ENCODE data around the gene APBA2.

APBA2 gene

DNA sequence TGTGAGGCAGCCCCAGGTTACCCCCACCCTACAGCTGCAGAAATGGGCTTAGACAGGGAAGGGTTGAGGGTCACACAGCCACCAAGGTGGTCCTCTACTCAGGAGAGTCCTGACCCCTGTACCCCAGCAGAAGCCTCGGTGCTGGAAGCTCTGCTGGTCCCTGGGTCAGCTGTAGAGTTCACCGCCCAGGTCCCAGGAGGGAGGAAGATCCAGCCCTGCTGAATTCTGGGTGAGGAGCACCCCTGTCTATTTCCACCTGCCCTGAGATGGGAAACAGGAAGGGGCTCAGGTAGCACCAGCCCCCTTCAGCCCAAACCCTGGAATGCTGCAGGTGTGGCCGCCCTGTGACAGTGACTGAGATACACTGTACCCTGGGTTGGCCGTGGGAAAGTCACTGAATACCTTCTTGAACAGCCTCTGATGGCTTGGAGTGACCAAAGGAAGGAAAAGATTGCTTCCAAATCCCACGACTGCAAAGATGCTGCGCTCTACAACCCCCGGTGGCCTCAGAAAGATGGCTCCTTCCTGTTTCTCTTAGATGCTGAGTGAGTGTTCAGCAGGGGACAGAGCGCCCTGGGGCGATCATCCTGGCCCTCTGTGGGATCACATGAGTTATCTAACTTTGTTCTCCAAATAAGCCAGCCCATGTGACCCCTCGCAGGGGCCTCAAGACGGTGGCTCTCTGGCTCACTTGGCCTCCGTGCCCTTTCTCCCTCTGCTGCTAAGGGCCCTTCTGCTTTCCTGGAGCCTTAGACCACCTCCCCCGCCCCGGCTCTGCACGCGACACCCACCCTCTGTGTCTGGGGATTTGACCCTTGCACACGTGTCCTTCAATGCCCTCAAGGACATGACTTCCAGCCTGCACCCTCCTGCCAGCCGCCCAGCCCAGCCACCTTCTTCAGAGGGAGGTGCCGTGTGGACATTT, 242.0 kb downstream of the APBA2 start:
- no peak for DNase-seq

DNA sequence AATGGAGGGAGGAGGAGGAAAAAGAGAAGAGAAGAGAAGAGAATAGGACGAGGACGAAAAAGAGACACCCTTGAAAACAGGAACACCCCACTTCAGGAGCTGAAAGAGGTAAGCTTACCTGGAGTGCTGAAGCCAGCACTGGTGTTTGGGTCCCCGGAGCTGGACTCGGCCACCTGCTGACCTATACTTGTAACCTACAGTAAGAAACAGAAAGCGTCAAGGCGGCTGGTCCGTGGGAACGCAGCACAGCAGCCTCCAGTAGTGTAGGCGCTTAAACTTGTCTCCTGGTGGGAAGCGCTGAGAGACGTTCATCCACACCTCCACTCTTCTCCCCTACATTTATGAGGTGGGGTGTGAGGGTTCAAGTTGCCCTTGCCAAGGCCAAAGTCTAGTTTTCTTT, 242.9 kb downstream of the APBA2 start:
- DNase-seq, result no peak

GRCh38 chr15:29129221-29129620, 243.4 kb downstream of the APBA2 start:
- DNase-seq, result no peak

DNA sequence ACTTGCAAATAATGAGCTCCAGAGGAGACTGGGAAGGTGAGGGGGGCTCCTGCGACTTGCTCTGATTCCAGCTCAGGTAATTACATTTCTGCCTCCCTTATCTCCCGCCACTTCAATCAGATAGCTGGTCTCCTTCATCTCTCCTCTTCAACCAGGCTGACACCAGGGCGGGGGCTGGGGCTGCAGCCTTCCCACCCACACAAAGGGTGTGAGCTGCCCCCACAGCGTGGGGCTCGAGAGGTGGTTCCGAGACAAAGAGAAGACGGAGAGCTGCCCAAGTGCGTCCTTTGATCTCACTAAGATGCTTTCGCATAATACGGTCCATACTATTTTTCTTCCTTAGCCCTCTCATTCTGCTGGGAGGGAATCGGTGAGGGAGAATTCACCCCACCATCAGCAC, 244.2 kb downstream of the APBA2 start:
- no peak for DNase-seq

DNA sequence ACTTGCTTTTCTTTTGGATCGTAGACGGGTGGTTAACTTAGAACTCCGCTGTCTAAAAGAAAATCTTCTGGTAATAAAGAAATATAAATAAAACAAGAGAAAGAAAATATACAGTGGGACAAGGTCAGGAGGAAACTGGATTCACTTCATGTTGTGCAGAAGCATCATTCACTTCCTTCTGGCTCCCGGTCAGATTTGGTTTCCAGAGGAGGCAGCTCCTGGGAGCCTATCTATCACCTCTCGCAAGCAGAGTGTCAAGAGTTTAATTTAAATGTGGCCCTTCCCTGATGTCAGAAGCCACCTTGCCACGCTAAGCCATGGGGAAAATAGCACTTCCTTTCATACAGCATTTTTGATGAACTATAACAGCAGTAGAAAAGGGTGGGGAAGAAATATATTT, 244.7 kb downstream of the APBA2 start:
- no peak for DNase-seq

- no peak for DNase-seq
Observed at GRCh38 chr15:29130951-29131839, 245.4 kb downstream of the APBA2 start.

- no peak for DNase-seq
Observed at GRCh38 chr15:29131840-29132420, 246.2 kb downstream of the APBA2 start.

DNA sequence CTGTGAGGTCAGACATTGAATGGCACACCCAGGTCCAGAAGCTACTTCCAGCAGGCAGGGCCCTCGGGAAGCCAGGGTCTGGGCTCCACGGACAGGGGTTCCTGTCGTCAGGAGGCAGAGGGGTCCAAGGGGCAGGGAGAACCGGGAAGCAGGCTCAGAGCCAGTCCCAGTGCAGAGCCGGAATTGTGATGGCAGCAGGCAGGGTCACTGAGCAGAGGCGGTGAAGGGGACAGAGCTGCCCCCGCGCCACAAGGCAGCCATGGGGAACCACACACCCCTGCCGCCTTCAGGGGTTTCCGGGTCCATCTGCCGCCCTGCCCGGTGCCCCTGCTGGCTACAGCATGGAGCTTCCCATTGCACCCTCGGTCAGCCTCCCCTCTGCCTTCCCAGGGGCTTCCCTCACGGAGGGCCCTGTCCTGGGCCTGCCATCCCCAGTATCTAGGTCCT, 247.0 kb downstream of the APBA2 start:
- no peak for DNase-seq

DNA sequence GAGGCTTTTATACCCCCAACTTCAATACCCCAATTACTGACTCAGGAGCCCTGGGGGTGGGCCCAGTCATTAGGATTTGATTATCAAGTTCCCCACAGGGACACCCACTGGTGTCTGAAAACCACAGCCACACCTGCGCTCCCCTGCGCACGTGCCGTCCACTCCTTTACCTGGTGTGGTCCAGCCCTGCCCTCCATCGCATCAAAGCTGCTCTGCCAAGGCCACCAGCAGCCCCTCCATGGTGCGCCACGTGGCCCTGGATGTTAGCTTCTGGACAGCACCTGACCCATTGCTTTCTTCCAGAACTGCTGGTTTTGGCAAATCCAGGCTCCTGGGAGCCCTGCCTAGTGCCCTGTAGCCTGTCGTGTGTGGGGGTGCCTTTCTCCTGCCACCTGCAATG, 247.5 kb downstream of the APBA2 start:
- no peak for DNase-seq

DNA sequence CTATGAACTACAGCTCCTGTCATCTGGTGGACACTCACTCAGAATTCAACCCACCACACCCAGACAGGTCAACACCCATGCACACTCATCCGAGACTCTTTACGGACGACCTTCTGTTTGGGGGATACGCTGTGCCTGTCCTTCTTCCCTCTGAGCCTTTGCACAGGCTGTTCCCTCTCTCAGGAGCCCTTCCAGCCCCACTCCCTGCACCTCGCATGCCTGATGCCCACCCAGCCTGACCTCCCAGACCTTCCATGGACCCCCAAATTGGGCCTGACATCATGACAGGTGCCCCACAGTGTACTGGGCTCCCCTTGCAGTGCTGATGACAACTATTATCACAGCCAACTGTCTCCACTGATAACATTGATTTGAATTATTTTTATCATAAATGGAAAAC, 248.0 kb downstream of the APBA2 start:
- DNase-seq, result no peak

- no peak for DNase-seq
Observed at GRCh38 chr15:29134239-29134638, 248.5 kb downstream of the APBA2 start.

GRCh38 chr15:29134641-29135308, 249.0 kb downstream of the APBA2 start:
- DNase-seq, result no peak

- no peak for DNase-seq
Observed at GRCh38 chr15:29135309-29135657, 249.5 kb downstream of the APBA2 start.

DNA sequence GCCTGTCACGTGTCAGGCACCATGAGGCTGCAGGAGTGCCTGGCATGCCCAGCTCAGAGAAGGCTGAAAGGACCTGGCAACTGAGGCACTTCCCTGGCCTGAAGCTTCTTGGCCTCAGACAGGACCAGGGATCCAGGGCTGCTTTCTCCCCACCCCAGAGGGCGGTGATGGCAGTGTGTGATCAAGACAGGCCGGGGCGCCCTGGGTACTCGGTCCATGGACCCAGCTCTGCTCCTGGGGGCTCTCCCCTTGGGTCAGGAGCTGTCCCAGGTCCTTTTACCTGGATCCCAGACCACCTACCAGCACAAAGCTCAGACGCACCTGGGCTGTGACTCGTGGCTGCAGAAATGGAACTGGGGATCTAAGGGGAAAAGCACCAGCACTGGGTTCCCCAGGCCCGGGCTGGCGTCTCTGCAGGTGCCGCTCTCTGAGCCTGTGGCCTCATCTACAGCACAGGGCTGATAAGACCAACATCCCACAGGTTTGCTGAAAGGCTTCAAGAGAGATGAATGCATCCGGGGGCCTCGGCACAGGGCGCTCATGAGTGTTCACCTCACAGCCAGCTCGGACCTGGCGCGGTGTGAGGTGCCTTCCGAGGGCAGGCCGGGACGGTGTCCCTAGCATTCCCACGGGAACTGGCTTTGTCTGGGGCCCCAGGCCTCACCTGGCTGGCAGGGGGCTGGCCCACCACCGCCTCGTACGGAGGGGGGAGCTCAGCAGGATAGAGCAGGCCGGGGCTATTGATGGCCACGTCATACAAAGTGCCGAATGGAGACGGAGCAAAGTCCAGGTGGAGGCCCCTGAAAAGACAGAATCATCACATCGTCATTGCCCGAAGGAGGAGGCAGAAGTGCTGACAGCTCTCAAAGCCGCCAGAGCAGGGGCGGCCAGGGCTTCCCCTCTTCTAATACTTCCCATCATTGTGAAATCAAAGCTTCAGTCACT, 250.2 kb downstream of the APBA2 start:
- no peak for DNase-seq

DNA sequence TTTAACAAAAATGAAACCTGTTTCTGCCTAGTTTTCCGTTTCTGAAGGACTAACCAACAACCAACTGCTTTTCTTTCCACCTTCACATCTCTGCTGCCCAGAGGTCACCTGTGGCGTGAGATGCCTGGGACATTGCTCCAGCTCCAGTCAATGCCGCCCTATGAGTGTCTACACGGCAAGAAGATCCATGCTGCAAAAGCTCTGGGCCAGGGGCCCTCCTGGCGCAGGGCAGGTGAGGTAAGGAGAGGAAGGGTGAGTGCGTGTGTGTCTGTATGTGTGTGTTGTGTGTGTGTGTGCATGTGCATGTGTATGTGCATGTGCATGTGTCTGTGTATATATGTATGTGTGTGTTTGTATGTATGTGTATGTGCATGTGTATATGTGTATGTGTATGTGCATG, 252.5 kb downstream of the APBA2 start:
- DNase-seq, result no peak

GRCh38 chr15:29139072-29139471, 253.3 kb downstream of the APBA2 start:
- no peak for DNase-seq

GRCh38 chr15:29139540-29140459, 254.0 kb downstream of the APBA2 start:
- DNase-seq, result peak; percentile 75

GRCh38 chr15:29140475-29141307, 254.9 kb downstream of the APBA2 start:
- no peak for DNase-seq

- DNase-seq, result peak; percentile 16
Observed at GRCh38 chr15:29141308-29142128, 255.7 kb downstream of the APBA2 start.
